Endothelial cell of umbilical vein (primary cell): ENCODE data around the gene SCUBE3.

Source experiments
- CTCF ChIP-seq, 2 donors: IDR thresholded peaks; 1 replicate in 1 of 2; 2 replicates in 1 of 2; pipeline ENCODE4 v1.5.1; 2011; ENCODE audit warnings: low read length in 2 of 2, mild to moderate bottlenecking in 2 of 2, moderate library complexity in 2 of 2, control low read depth in 1 of 2, inconsistent platforms in 1 of 2, low read depth in 1 of 2; ENCODE audit not compliant: insufficient read depth in 1 of 2; ENCODE audit errors: extremely low read depth in 1 of 2
- EZH2 ChIP-seq: IDR thresholded peaks from 2 replicates; pipeline ENCODE4 v1.6.1; 2012; ENCODE audit warnings: borderline replicate concordance, low read depth, mild to moderate bottlenecking, moderate library complexity, low read length, inconsistent platforms; ENCODE audit not compliant: severe bottlenecking
- FOS ChIP-seq: IDR thresholded peaks from 2 replicates; pipeline ENCODE4 v1.6.1; 2011; ENCODE audit warnings: mild to moderate bottlenecking, low read length, moderate library complexity, borderline replicate concordance; ENCODE audit not compliant: insufficient read depth
- JUN ChIP-seq: IDR thresholded peaks from 2 replicates; pipeline ENCODE4 v1.6.1; 2011; ENCODE audit warnings: borderline replicate concordance, low read depth; ENCODE audit not compliant: insufficient read length, insufficient read depth
- MAX ChIP-seq: IDR thresholded peaks from 2 replicates; pipeline ENCODE4 v1.6.1; 2011; ENCODE audit not compliant: insufficient read depth, insufficient read length
- MYC ChIP-seq: IDR thresholded peaks from one replicate; pipeline ENCODE4 v1.6.1; 2011; ENCODE audit warnings: mild to moderate bottlenecking, low read depth, low read length
- POLR2A ChIP-seq: IDR thresholded peaks from 2 replicates; pipeline ENCODE4 v1.6.1; 2012; ENCODE audit warnings: low read depth, mild to moderate bottlenecking, control low read depth, low read length
- POLR2AphosphoS5 ChIP-seq: IDR thresholded peaks from 2 replicates; pipeline ENCODE4 v1.6.1; 2012; ENCODE audit warnings: low read depth, mild to moderate bottlenecking, control low read depth, low read length, moderate library complexity; ENCODE audit not compliant: insufficient read depth

- TF ChIP-seq POLR2AphosphoS5 (no peak), POLR2A (no peak), CTCF (IDR thresholded peaks at IDR 0.05; ENCODE audit: extremely low read depth in 1 of 2, insufficient read depth in 1 of 2, low read depth in 1 of 2, low read length in 2 of 2) (no peak), FOS (no peak), EZH2 (no peak), MYC (no peak), JUN (no peak), MAX (no peak)
Observed at GRCh38 chr6:35168461-35168861, 45.3 kb upstream of the SCUBE3 start.
